Measurements from ENCODE around the gene DKK3.
"Not testable (repeated sequence)": the region's sequence is repeated elsewhere in the genome, so short reads cannot be mapped to it uniquely, and the experiment has no call there.

Gene DKK3

GRCh38 chr11:12044799-12045198 lies 36.4 kb upstream of the DKK3 start:
- CTCF ChIA-PET: interaction anchor here (0.6 to 24.1 kb wide), 56 partner anchors 9 to 1018 kb away, joined by 3 to 652 read pairs (median 4); no protein-coding TSS in a partner anchor
- no peak overlapping the region for H3K4me3 ChIP-seq (ENCODE audit: low read depth, low read length)
- TF ChIP-seq CTCF (IDR thresholded peaks at IDR 0.05; ENCODE audit: insufficient read depth, low read length, missing control alignments): no peak
- no peak for DNase-seq (ENCODE audit: low read depth, low spot score)
- POLR2A ChIA-PET: interaction anchor here (0.8 to 1.4 kb wide), 6 partner anchors 43 to 237 kb away, joined by 3 to 7 read pairs (median 4); partner anchors contain the start of gene USP47

GRCh38 chr11:12043959-12044791 lies 35.7 kb upstream of the DKK3 start:
- peak overlapping the region; percentile 34 for H3K4me3 ChIP-seq (ENCODE audit: low read depth, low read length)
- POLR2A ChIA-PET: interaction anchor here (0.6 to 1.4 kb wide), 8 partner anchors 10 to 241 kb away, joined by 3 to 7 read pairs (median 4); partner anchors contain the start of gene USP47
- CTCF ChIA-PET: interaction anchor here (0.6 to 24.1 kb wide), 57 partner anchors 10 to 1017 kb away, joined by 3 to 652 read pairs (median 4); no protein-coding TSS in a partner anchor
- TF ChIP-seq CTCF (IDR thresholded peaks at IDR 0.05; ENCODE audit: insufficient read depth, low read length, missing control alignments): peak; percentile 82
- peak; percentile 94 for DNase-seq (ENCODE audit: low read depth, low spot score)

DNA sequence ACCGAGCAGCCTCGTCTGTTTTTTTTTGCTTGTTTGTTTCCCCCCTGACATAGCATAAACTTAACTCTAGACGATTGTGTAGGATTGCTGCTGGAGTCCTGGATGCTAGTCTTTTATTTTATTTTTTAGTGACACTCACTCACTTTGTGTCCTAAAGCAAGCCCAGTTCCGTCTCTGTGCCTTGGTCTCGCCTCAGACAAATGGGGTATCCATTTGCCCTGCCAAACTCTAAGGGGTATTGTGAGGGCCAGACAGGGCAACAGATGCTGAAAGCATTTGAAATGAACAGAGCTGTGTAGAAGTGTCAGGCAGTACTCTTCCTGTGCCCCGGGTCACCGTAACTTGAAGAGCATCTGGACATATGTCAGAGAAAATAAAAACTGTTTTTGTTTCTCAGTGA lies 34.8 kb upstream of the DKK3 start:
- TF ChIP-seq CTCF (IDR thresholded peaks at IDR 0.05; ENCODE audit: insufficient read depth, low read length, missing control alignments): no peak
- CTCF ChIA-PET: interaction anchor here (1.3 to 24.1 kb wide), 8 partner anchors 9 to 245 kb away, joined by 3 to 652 read pairs (median 26); no protein-coding TSS in a partner anchor
- no peak overlapping the region for H3K4me3 ChIP-seq (ENCODE audit: low read depth, low read length)
- no peak for DNase-seq (ENCODE audit: low read depth, low spot score)
- POLR2A ChIA-PET: interaction anchor here (1.2 to 1.4 kb wide), 2 partner anchors 33 to 239 kb away, joined by 3 to 4 read pairs; no protein-coding TSS in a partner anchor

- ChIA-PET CTCF (interaction anchor here (0.7 to 24.1 kb wide), 5 partner anchors 76 to 244 kb away, joined by 3 to 652 read pairs (median 66); no protein-coding TSS in a partner anchor), POLR2A (interaction anchor here (0.6 to 1.2 kb wide), 4 partner anchors 34 to 242 kb away, joined by 3 to 4 read pairs (median 3); no protein-coding TSS in a partner anchor)
- peak; percentile 98 for DNase-seq (ENCODE audit: low read depth, low spot score)
- no peak overlapping the region; the same call in 1 of the 2 replicates for H3K4me3 ChIP-seq (ENCODE audit: low read depth, low read length)
- no peak for TF ChIP-seq CTCF (IDR thresholded peaks at IDR 0.05; ENCODE audit: insufficient read depth, low read length, missing control alignments)
Observed at GRCh38 chr11:12042215-12042676, 33.8 kb upstream of the DKK3 start.

- POLR2A ChIA-PET: not testable (repeated sequence)
Observed at GRCh38 chr11:12040719-12041118, 32.3 kb upstream of the DKK3 start.

DNA sequence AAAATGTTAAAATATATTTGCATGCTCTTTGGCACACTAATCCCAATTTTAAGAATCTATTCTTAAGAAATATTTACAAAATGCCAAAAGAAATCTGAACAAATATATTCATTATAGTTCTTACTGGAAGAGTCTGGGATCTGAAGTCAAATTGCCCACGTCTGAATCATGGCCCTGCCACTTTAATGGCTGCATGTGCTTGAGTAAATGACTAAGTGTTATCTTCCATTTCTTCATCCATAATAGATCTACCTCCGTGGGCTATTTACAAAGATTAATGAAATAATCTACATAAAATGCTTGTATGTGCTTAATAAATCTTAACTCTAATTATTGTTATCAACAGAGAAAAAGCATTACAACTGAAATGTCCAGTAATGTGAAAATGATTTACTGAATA lies 24.5 kb upstream of the DKK3 start:
- H3K4me3 ChIP-seq (ENCODE audit: low read depth, low read length): no peak overlapping the region
- ChIA-PET POLR2A (interaction anchor here (0.6 kb wide), 1 partner anchor 297 kb away, joined by 5 read pairs; no protein-coding TSS in a partner anchor), CTCF (no interaction called here)
- TF ChIP-seq CTCF (IDR thresholded peaks at IDR 0.05; ENCODE audit: insufficient read depth, low read length, missing control alignments): no peak
- DNase-seq (ENCODE audit: low read depth, low spot score): no peak

More at GRCh38 chr11:12040719-12041118, 32.3 kb upstream of the DKK3 start:
- DNase-seq (ENCODE audit: low read depth, low spot score); H3K4me3 ChIP-seq (ENCODE audit: low read depth, low read length): not testable (repeated sequence)
- CTCF ChIA-PET: interaction anchor here (0.8 to 24.1 kb wide), 5 partner anchors 74 to 1272 kb away, joined by 3 to 652 read pairs (median 7); no protein-coding TSS in a partner anchor

All from AG04449 (cell line).